Fibroblast of skin of left biceps (primary cell): ENCODE data around the gene RYR3.

Source experiments
- DNase-seq, 2 experiments: peaks; one replicate each; pipeline ENCODE4 v3.0.0-alpha.2; 2013; ENCODE audit warnings: low read depth in 2 of 2

Gene RYR3

GRCh38 chr15:33320017-33320416, 9.2 kb downstream of the RYR3 start:
- no peak for DNase-seq

DNA sequence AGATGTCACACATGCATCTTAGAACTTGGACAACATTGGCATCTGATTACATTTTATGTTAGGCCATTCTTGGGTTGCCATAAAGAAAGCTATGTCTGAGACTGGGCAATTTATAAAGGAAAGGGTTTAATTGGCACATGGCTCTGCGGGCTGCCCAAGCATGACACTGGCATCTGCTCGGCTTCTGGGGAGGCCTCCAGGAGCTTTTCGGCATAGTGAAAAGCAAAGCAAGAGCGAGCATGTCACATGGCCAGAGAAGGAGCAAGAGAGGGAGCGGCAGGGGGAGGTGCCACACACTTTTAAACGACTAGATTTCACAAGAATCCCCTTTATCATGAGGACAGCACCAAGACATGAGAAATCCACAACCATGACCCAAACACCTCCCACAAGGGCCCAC, 11.3 kb downstream of the RYR3 start:
- DNase-seq: no peak

GRCh38 chr15:33324609-33325008, 13.8 kb downstream of the RYR3 start:
- DNase-seq: no peak

DNA sequence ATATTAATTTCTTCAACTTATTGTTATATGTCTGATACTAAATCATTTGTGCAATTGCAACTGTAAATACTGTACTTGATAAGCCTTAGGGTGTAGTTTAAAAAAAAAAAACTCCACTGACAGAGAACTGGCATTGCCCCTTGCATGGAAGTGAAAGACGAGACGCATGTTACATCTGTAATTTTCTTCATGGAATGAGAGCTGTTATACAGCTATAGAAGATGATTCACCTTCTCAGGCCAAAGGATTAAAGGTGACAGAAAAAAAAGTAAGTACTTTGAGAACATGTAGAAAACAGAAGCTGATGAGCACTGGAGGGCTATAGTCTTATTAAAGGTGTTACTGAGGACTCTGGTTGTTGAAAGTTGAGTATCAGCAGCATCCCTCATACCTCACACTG, 16.1 kb downstream of the RYR3 start:
- DNase-seq: no peak

DNA sequence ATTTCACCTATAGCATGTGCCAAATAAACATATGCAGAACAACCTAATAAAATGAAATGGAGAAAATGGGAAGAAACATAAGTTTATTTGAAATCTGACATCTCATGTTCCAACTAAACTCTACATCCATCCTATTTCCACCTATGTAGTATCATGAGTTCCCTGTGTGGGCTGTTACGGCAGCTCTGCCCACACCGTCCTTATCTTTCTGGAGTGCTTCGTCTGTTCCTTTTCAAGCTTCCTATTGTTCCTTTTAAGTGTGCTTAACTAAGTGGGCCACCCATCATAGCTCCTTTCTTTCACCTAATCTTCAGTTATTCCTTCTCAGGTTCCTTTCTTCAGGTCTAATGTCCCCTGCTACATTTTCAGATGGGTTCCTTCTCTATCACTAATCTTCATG, 17.3 kb downstream of the RYR3 start:
- DNase-seq: no peak

DNA sequence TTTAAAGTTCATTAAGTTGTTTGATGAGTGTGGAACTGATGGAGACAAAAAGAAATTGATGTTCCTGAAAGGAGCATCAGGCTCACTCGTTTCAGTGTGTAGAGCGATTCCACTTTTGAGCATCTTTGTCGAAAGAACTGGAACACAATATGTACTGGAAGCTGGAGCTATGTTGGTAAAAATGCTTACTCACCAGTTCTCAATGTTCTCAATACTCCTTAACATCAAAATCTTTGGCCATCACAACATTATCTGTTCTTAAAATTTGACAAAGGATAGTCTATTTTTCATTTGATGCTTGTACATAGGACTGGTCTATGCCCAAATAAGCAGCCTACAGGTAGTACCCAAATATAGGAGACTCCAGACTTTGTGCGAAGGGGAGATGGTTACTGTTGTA, 18.7 kb downstream of the RYR3 start:
- no peak for DNase-seq

DNA sequence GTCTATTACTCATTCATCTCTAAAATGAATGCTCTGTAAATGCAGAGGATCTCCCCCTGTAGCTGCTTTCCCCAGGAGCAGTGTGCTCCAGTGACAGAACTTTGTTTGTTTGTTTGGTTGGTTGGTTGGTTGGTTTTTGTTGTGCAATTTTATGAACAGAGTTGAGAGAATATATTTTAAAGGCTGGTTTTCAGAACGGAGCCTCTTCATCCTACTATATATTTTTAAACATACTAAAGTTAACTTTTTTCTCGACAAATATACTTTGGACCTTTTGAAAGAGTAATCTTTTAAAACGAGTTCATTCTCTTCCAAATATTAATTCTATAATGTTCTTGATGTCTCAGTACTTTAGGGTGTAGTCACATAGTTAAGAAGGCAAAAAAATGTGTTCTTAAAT, 20.2 kb downstream of the RYR3 start:
- no peak for DNase-seq

GRCh38 chr15:33341953-33342352, 31.2 kb downstream of the RYR3 start:
- no peak for DNase-seq

DNA sequence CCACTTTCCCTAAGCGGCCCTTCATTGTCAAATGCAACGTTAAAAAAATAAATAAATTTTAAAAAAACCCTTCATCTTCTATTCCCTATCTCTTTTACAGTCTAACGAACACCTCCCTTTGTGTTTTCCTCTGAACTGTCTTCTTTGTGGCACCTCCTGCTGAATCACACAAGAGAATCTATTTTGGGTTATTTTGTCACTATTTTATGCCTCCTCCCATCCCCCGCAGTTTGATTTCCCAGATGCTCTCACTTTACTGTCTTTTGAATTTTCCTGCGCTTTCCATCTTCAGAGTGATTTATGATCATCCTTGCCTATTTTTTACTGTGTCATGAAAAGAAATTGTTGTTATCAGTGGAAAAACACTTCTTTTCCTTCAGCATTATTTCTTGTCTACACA, 32.5 kb downstream of the RYR3 start:
- DNase-seq: no peak

DNA sequence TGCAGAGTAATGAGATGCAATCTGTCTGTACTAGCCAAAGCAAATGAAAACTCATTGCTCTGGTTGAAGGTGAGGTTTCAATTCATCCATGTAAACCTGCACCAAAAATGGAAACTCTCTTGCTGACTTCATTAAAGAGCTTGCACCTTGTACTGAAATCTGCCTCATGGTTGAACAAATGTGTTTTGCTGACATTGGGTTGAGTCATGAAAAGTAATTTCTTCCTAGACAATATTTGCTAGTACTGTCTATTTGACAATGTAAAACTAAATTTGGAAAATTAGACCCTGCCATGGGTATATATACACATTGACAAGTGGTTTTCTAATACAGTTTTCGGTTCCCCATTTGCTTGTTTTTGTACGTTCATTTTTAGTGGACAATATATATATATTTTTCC, 33.3 kb downstream of the RYR3 start:
- no peak for DNase-seq

GRCh38 chr15:33344530-33344929, 33.8 kb downstream of the RYR3 start:
- no peak for DNase-seq

DNA sequence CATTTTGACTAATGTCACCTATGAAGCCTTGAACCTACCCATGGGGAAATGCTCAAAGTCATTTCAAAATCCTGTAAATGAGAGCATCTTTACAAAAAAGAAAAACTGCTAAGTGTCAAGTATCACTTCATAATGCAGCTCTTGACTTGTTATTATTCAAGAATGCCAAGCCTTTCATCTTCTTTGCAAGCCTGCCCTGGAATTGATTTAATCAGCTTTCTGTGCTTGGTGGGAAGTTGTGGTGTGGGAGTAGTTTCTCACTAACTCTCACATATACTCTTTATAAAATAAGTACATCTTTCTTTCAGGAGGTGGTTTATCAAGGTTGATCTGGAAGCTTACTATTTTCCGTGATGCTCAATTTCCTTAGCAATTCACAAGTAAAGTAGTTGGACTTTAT, 43.6 kb downstream of the RYR3 start:
- no peak for DNase-seq

GRCh38 chr15:33357845-33358244, 47.1 kb downstream of the RYR3 start:
- no peak for DNase-seq

GRCh38 chr15:33358306-33358705, 47.5 kb downstream of the RYR3 start:
- no peak for DNase-seq

- DNase-seq: no peak
Measured at GRCh38 chr15:33360886-33361285, 50.1 kb downstream of the RYR3 start.

GRCh38 chr15:33369941-33370622, 59.3 kb downstream of the RYR3 start:
- DNase-seq: no peak

- no peak for DNase-seq
Measured at GRCh38 chr15:33370623-33371020, 59.9 kb downstream of the RYR3 start.

- DNase-seq: no peak
Measured at GRCh38 chr15:33371159-33371558, 60.4 kb downstream of the RYR3 start.

GRCh38 chr15:33374226-33374914, 63.6 kb downstream of the RYR3 start:
- no peak for DNase-seq

DNA sequence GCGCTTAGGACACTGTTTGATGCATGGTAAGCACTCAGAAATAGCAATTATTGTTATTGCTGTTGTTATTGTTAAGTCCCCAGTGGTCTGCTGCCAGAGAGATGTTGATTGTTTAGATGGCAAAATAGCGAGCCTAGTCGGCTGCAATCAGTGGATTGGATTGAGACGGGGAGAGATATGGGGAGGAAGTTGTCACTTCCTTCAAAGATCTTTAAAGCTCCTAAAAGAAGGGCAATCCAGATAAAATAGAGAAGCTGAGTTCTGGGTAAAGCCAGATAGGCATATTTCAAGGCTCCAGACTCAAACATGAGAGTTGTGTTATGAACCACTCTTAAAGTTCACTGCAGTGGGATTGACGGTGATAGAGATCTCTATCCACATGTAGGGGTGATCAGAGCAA, 64.5 kb downstream of the RYR3 start:
- no peak for DNase-seq

DNA sequence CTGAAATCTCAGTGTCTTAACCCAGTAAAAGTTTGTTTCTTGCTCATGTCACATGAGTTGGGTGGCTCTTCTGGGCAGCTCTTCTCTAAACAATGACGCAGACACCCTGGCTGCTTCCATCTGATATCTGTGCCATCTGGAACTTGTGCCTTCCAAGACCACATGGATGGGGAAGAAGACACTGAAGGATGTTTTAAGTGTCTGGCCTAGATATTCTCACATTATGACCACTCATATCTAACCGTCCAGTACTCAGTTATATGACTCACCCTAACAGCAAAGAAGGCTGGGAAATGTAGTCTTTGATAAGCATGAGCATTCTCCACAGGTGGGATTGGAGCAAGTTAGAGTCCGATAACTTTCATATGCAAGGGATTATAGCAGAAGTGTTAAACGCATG, 66.4 kb downstream of the RYR3 start:
- DNase-seq: no peak

DNA sequence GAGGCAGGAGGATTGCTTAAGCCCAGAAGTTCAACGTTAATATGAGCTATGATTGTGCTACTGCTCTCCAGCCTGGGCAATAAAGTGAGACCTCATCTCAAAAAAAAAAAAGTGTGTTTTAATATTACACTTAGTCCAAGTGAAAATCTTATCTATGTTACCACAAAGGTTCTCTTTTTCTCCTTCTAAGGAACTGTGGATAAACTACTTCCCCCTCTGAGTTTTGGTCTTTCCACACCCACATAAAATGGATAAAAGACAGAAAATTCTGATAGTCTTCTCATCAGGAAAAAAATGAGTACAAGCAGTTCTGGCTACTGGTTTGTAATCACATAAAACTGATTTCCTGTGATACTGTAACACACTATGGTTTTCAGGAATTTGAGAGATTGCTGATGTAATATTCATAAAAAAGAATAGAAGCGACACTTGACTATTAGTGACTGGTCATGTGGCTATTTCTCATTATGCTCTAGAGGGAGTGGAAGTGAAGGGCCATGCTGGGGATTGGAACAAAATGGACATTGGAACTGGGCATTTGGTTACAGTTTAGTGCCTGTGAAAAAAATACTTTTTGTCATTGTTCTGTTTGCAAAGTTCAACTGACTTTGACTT, 68.2 kb downstream of the RYR3 start:
- DNase-seq: no peak

DNA sequence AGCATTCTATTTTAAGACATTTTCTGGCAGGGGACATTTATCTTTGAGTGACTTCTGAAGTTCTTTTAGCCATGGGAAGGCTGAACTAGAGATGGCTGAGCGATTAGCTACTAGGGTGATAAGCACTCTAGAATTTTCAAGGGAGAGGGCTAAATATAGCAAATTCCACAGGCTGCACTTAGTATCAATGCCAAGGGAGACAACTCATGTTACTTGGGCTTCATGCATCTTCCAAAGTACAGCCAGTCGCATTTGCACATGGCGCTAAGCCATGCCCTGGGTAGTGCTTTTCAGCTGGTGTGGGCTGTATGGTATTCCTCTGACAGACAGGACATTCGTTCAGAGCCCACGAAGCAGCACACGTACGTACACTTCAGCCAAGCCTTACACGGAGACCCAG, 69.6 kb downstream of the RYR3 start:
- no peak for DNase-seq
